GM12878 (cell line): ENCODE results near the gene FOXJ3. TPM values are rescaled to one million over a fixed set of nuclear protein-coding genes. Genes with fewer than 3 reads are reported as not detected.

Source experiments
- ATF2 ChIP-seq: IDR thresholded peaks from 2 replicates; pipeline ENCODE4 v1.6.1; 2012; ENCODE audit warnings: low read length, inconsistent platforms
- ATF7 ChIP-seq: fragments of 450-650 bp; IDR thresholded peaks from 2 replicates; pipeline ENCODE4 v1.6.1; 2016; ENCODE audit warnings: low read depth, mild to moderate bottlenecking
- BCL11A ChIP-seq: IDR thresholded peaks from 2 replicates; pipeline ENCODE4 v1.6.1; 2011; ENCODE audit warnings: low read depth, low read length
- BCLAF1 ChIP-seq: fragments of 450-650 bp; IDR thresholded peaks from 2 replicates; pipeline ENCODE4 v1.6.1; 2017; ENCODE audit warnings: antibody characterized with exemption, mild to moderate bottlenecking, moderate library complexity
- E2F4 ChIP-seq: IDR thresholded peaks from 2 replicates; pipeline ENCODE4 v1.6.1; 2012; ENCODE audit warnings: low read depth, low read length, improper control_type of control experiment
- EED ChIP-seq: sonication (generic); IDR thresholded peaks from 2 replicates; pipeline ENCODE4 v1.6.1; 2016; ENCODE audit warnings: antibody characterized with exemption, low read depth
- HCFC1 ChIP-seq: fragments of 150-350 bp; IDR thresholded peaks from 2 replicates; pipeline ENCODE4 v1.6.1; 2014; ENCODE audit warnings: low read length
- IKZF1 ChIP-seq: fragments of 450-650 bp; conservative IDR thresholded peaks from 2 replicates; pipeline ENCODE4 v1.6.1; 2017; ENCODE audit warnings: antibody characterized with exemption, mild to moderate bottlenecking
- IRF4 ChIP-seq: IDR thresholded peaks from 2 replicates; pipeline ENCODE4 v1.6.1; 2011; ENCODE audit warnings: low read depth, low read length
- KAT2A ChIP-seq: conservative IDR thresholded peaks from 2 replicates; pipeline ENCODE4 v1.6.1; 2011; ENCODE audit warnings: low read depth, low read length; ENCODE audit not compliant: control insufficient read depth
- NBN ChIP-seq: fragments of 450-650 bp; IDR thresholded peaks from 2 replicates; pipeline ENCODE4 v1.6.1; 2016
- NFYA ChIP-seq: IDR thresholded peaks from 2 replicates; pipeline ENCODE4 v1.6.1; 2011; ENCODE audit warnings: low read depth, mild to moderate bottlenecking, low read length, improper control_type of control experiment, borderline replicate concordance
- PAX5 ChIP-seq: IDR thresholded peaks from 2 replicates; pipeline ENCODE4 v1.6.1; 2011; ENCODE audit warnings: low read depth, low read length, borderline replicate concordance
- POLR2A ChIP-seq: IDR thresholded peaks from 2 replicates; pipeline ENCODE4 v1.6.1; 2011; ENCODE audit warnings: low read depth, mild to moderate bottlenecking, low read length
- POLR2AphosphoS5 ChIP-seq: IDR thresholded peaks from 2 replicates; pipeline ENCODE4 v1.6.1; 2011; ENCODE audit warnings: mild to moderate bottlenecking, low read length, inconsistent platforms
- RELB ChIP-seq: fragments of 450-650 bp; IDR thresholded peaks from 2 replicates; pipeline ENCODE4 v1.6.1; 2017; ENCODE audit warnings: low read depth, mild to moderate bottlenecking, moderate library complexity
- RFX5 ChIP-seq: IDR thresholded peaks from 2 replicates; pipeline ENCODE4 v1.6.1; 2011; ENCODE audit warnings: low read depth, low read length, improper control_type of control experiment
- SMAD5 ChIP-seq: IDR thresholded peaks from 2 replicates; pipeline ENCODE4 v1.6.1; 2016; ENCODE audit warnings: antibody characterized with exemption, low read depth
- SPI1 ChIP-seq: IDR thresholded peaks from 2 replicates; pipeline ENCODE4 v1.6.1; 2011; ENCODE audit warnings: low read depth, mild to moderate bottlenecking, low read length, moderate library complexity, borderline replicate concordance; ENCODE audit not compliant: insufficient read depth
- STAT1 ChIP-seq: fragments of 450-650 bp; conservative IDR thresholded peaks from 2 replicates; pipeline ENCODE4 v1.6.1; 2014; ENCODE audit warnings: antibody characterized with exemption, mild to moderate bottlenecking
- SUPT20H ChIP-seq: IDR thresholded peaks from 2 replicates; pipeline ENCODE4 v1.6.1; 2011; ENCODE audit warnings: low read depth, mild to moderate bottlenecking, low read length, moderate library complexity, borderline replicate concordance; ENCODE audit not compliant: control insufficient read depth
- TAF1 ChIP-seq: IDR thresholded peaks from 2 replicates; pipeline ENCODE4 v1.6.1; 2011; ENCODE audit warnings: mild to moderate bottlenecking, low read depth, low read length, borderline replicate concordance
- TCF3 ChIP-seq: IDR thresholded peaks from 2 replicates; pipeline ENCODE4 v1.6.1; 2012; ENCODE audit warnings: low read depth, mild to moderate bottlenecking, low read length, borderline replicate concordance; ENCODE audit not compliant: insufficient read depth
- polyA plus RNA-seq, 11 experiments: library from polyadenylated mRNA; depleted of rRNA in 4 of 11; unstranded in 6 of 11; stranded (reverse) in 5 of 11; fragments of >200 nt; fragmentation: Nextera tagmentation in 4 of 11; fragmentation: Illumina TruSeq in 1 of 11; extraction: Ambion mirVana in 4 of 11; extraction: Trizol in 1 of 11; gene quantifications; 1 replicate in 1 of 11; 2 replicates in 10 of 11; pipeline versions ENCODE4 v1.2.1 to v1.2.3, GENCODE V29; 2011 to 2016; ENCODE audit warnings: inconsistent platforms in 2 of 11, missing spikeins in 2 of 11, low read depth in 1 of 11
- total RNA-seq, 4 experiments: library from RNA; depleted of rRNA in 3 of 4; stranded (reverse); fragments of >200 nt in 3 of 4; fragmentation: Illumina TruSeq in 1 of 4; extraction: Trizol in 1 of 4; gene quantifications; 2 replicates each; pipeline versions ENCODE4 v1.2.1 to v1.2.3, GENCODE V29; 2013 to 2021

The FOXJ3 gene
- total and polyA plus RNA-seq, 10 of the 15 experiments (the other 5 are each of a cell fraction or from before 2014, with no cell fraction given) = 9.5 to 54.2 (median 24.7) TPM

- TF ChIP-seq TCF3 = no peak
- no peak for TF ChIP-seq KAT2A
- TF ChIP-seq TAF1 = no peak
- no peak for TF ChIP-seq ATF7
- TF ChIP-seq SUPT20H = no peak
- TF ChIP-seq STAT1 = no peak
- TF ChIP-seq POLR2A = no peak
- TF ChIP-seq SMAD5 = no peak
- no peak for TF ChIP-seq POLR2AphosphoS5
- TF ChIP-seq IRF4 = no peak
- TF ChIP-seq BCL11A = no peak
- TF ChIP-seq EED = 0 out of 2 replicates have a peak, but pooled peaks have one; percentile 36
- TF ChIP-seq SPI1 = no peak
- TF ChIP-seq RELB = peak; percentile 47; the same call in 1 of the 2 replicates
- no peak for TF ChIP-seq RFX5
- no peak for TF ChIP-seq PAX5
- TF ChIP-seq BCLAF1 = no peak
- no peak for TF ChIP-seq E2F4
- no peak for TF ChIP-seq HCFC1
- TF ChIP-seq IKZF1 = peak; percentile 59
- no peak for TF ChIP-seq ATF2
- no peak for TF ChIP-seq NBN
- TF ChIP-seq NFYA = no peak
These were observed 74.5 kb downstream of the FOXJ3 start (continued) for GRCh38 chr1:42260376-42261070.
